Thyroid gland (tissue), 4 donors: ENCODE data around the gene JAG2. TPM values are rescaled to one million over a fixed set of nuclear protein-coding genes. Genes with fewer than 3 reads are reported as not detected.

Experiments used
- DNase-seq, 2 donors: peaks; one replicate each; pipeline ENCODE4 v3.0.0-alpha.2; 2019
- H3K27ac ChIP-seq, 3 donors: fragments of 200-600 bp; sonication (generic); 1 replicate in 2 of 3; 2 replicates in 1 of 3; pipeline ENCODE4 v1.5.1; 2016 to 2019; ENCODE audit warnings: mild to moderate bottlenecking in 1 of 3, moderate library complexity in 1 of 3
- H3K27me3 ChIP-seq: fragments of 200-600 bp; sonication (generic); one replicate; pipeline ENCODE4 v1.5.1; 2019
- H3K36me3 ChIP-seq, 2 donors: fragments of 200-600 bp; sonication (generic); one replicate each; pipeline ENCODE4 v1.5.1; 2016 to 2019
- H3K4me1 ChIP-seq, 2 donors: fragments of 200-600 bp; sonication (generic); one replicate each; pipeline ENCODE4 v1.5.1; 2017 to 2019
- H3K4me3 ChIP-seq, 3 donors: fragments of 200-600 bp; sonication (generic); replicated peaks in 1 of 3; 1 replicate in 2 of 3; 2 replicates in 1 of 3; pipeline ENCODE4 v1.5.1; 2016; ENCODE audit warnings: mild to moderate bottlenecking in 1 of 3
- H3K9me3 ChIP-seq: fragments of 200-600 bp; sonication (generic); one replicate; pipeline ENCODE4 v1.5.1; 2017
- CTCF ChIP-seq, 6 experiments: fragments of 200-600 bp in 3 of 6; fragments of 450-650 bp in 3 of 6; sonication (generic) in 3 of 6; IDR thresholded peaks; one replicate each; pipeline ENCODE4 v1.5.1; 2016 to 2019; ENCODE audit warnings: antibody characterized with exemption in 6 of 6, mild to moderate bottlenecking in 2 of 6, inconsistent platforms in 1 of 6, moderate library complexity in 1 of 6
- POLR2A ChIP-seq, 2 donors: fragments of 450-650 bp; IDR thresholded peaks; one replicate each; pipeline ENCODE4 v1.6.1; 2017; ENCODE audit warnings: antibody characterized with exemption in 2 of 2, mild to moderate bottlenecking in 2 of 2, moderate library complexity in 1 of 2
- WGBS, 2 donors: methylation state at CpG; one replicate each; pipeline ENCODE4 v1.1.5; 2017; 5-methylcytosine and 5-hydroxymethylcytosine counted together
- intact Hi-C: fragments of 100-400 bp; cut with DNase I; formaldehyde crosslinking; loops from one replicate; pipeline ENCODE4 v1.15.1; 2023
- total RNA-seq, 4 donors: library from RNA; depleted of rRNA; stranded (reverse); fragments of >200 nt; gene quantifications; one replicate each; pipeline ENCODE4 v1.2.3, GENCODE V29; 2016

Gene JAG2
- total RNA-seq, 4 donors from 2014 or later: 3.9 to 10.7 (median 5.2) TPM

- DNase-seq: no peak
Observed at GRCh38 chr14:105149146-105149781, 19.3 kb downstream of the JAG2 start.

GRCh38 chr14:105148604-105149145 is 19.9 kb downstream of the JAG2 start:
- WGBS, 2 donors: 91 to 97% methylated on average over 12 to 17 of the region's 27 CpGs

More at GRCh38 chr14:105149146-105149781, 19.3 kb downstream of the JAG2 start:
- Histone ChIP-seq H3K9me3 (no peaks in the 10 kb centered on the region), H3K27ac (no peak overlapping the region), H3K36me3 (no peaks in the 10 kb centered on the region), H3K4me3 (no peak overlapping the region), H3K27me3 (no peaks in the 10 kb centered on the region), H3K4me1 (no peaks in the 10 kb centered on the region)
- TF ChIP-seq CTCF (IDR thresholded peaks at IDR 0.05) (no peak), POLR2A (IDR thresholded peaks at IDR 0.05) (no peak)
- WGBS, 2 donors: 90 to 96% methylated on average over 5 of the region's 18 CpGs
- intact Hi-C loops: no loop called here

GRCh38 chr14:105147671-105148603 is 20.6 kb downstream of the JAG2 start:
- no peak for DNase-seq
- TF ChIP-seq CTCF (IDR thresholded peaks at IDR 0.05) (no peak), POLR2A (IDR thresholded peaks at IDR 0.05) (no peak)
- H3K4me3 ChIP-seq: no peak overlapping the region
- no peaks in the 10 kb centered on the region for H3K4me1 ChIP-seq
- H3K27me3 ChIP-seq: no peaks in the 10 kb centered on the region
- no peaks in the 10 kb centered on the region for H3K9me3 ChIP-seq
- 94 to 97% methylated on average over 29 to 31 of the region's 62 CpGs for WGBS, 2 donors
- H3K36me3 ChIP-seq: no peaks in the 10 kb centered on the region
- no peak overlapping the region for H3K27ac ChIP-seq
- intact Hi-C loops: no loop called here

More at GRCh38 chr14:105148604-105149145, 19.9 kb downstream of the JAG2 start:
- intact Hi-C loops: no loop called here
- no peak overlapping the region for H3K27ac ChIP-seq
- H3K4me1 ChIP-seq: no peaks in the 10 kb centered on the region
- no peak for DNase-seq
- TF ChIP-seq CTCF (IDR thresholded peaks at IDR 0.05) (no peak), POLR2A (IDR thresholded peaks at IDR 0.05) (no peak)
- no peaks in the 10 kb centered on the region for H3K36me3 ChIP-seq
- H3K9me3 ChIP-seq: no peaks in the 10 kb centered on the region
- H3K27me3 ChIP-seq: no peaks in the 10 kb centered on the region
- H3K4me3 ChIP-seq: no peak overlapping the region

GRCh38 chr14:105146976-105147635 is 21.5 kb downstream of the JAG2 start:
- 90 to 91% methylated on average over 9 to 11 of the region's 22 CpGs for WGBS, 2 donors
- no peaks in the 10 kb centered on the region for H3K27me3 ChIP-seq
- no peak for TF ChIP-seq CTCF (IDR thresholded peaks at IDR 0.05)
- TF ChIP-seq POLR2A (IDR thresholded peaks at IDR 0.05): no peak
- no peak overlapping the region for H3K27ac ChIP-seq
- H3K36me3 ChIP-seq: no peaks in the 10 kb centered on the region
- DNase-seq: peak in 1 of 2 donors; percentile 0
- H3K4me1 ChIP-seq: no peaks in the 10 kb centered on the region
- H3K9me3 ChIP-seq: no peaks in the 10 kb centered on the region
- H3K4me3 ChIP-seq: no peak overlapping the region
- intact Hi-C loops: no loop called here
